Endothelial cell of umbilical vein (primary cell): ENCODE results near the gene ZNF319. TPM values are rescaled to one million over a fixed set of nuclear protein-coding genes. Genes with fewer than 3 reads are reported as not detected.

Experiments used
- BruUV-seq: library from RNA; stranded (reverse); fragments of 400-500 nt; replicated peaks from 2 replicates; lab custom pipeline; 2021; lab: Mats Ljungman, UMichigan
- CTCF ChIA-PET: fragments of 300-600, 350-600 bp; sonication (Branson Sonifier 250); formaldehyde crosslinking; loops from one replicate; lab custom pipeline; 2021; ENCODE audit warnings: antibody characterized with exemption, inconsistent platforms; lab: Charles Lee
- POLR2A ChIA-PET: fragments of 300-600, 350-600 bp; sonication (Branson Sonifier 250); formaldehyde crosslinking; loops from one replicate; lab custom pipeline; 2021; ENCODE audit warnings: antibody characterized with exemption, inconsistent platforms; lab: Charles Lee
- DNase-seq: peaks from one replicate; pipeline ENCODE4 v3.0.0-alpha.2; 2011; ENCODE audit warnings: low read depth, low spot score
- FAIRE-seq: peaks from 2 replicates; lab custom pipeline; 2011; peaks lifted over from hg19 to GRCh38; lab: Jason Lieb, UNC
- H2AFZ ChIP-seq: 2 replicates; pipeline ENCODE4 v1.6.0; 2012; ENCODE audit warnings: low read depth, low read length, control low read depth, inconsistent platforms
- H3K27ac ChIP-seq: 2 replicates; pipeline ENCODE4 v1.5.1; 2011; ENCODE audit warnings: low read depth, mild to moderate bottlenecking, control low read depth, low read length, moderate library complexity; ENCODE audit not compliant: insufficient read depth
- H3K27me3 ChIP-seq, 2 experiments: 2 replicates each; pipeline versions ENCODE4 v1.6.0 to v1.6.1; 2011; ENCODE audit warnings: low read length in 2 of 2, mixed read lengths in 1 of 2; ENCODE audit not compliant: control insufficient read depth in 2 of 2, insufficient read depth in 2 of 2
- H3K36me3 ChIP-seq, 2 experiments: 2 replicates in 1 of 2; 3 replicates in 1 of 2; pipeline ENCODE4 v1.5.1; 2011; ENCODE audit warnings: low read length in 2 of 2, mild to moderate bottlenecking in 1 of 2, moderate library complexity in 1 of 2; ENCODE audit not compliant: control insufficient read depth in 2 of 2, insufficient read depth in 2 of 2; ENCODE audit errors: extremely low read depth in 1 of 2
- H3K4me1 ChIP-seq: 3 replicates; pipeline ENCODE4 v1.5.1; 2011; ENCODE audit warnings: mild to moderate bottlenecking, low read length; ENCODE audit not compliant: control insufficient read depth, insufficient read depth; ENCODE audit errors: extremely low read depth
- H3K4me2 ChIP-seq: 2 replicates; pipeline ENCODE4 v1.6.1; 2011; ENCODE audit warnings: low read length, control low read depth, mixed read lengths; ENCODE audit not compliant: insufficient read depth
- H3K4me3 ChIP-seq, 3 experiments: fragments of 200-600 bp in 1 of 3; sonication (generic), shearing (Covaris generic) in 1 of 3; replicated peaks in 1 of 3; 2 replicates each; pipeline ENCODE4 v1.5.1; 2011 to 2016; ENCODE audit warnings: control low read depth in 3 of 3, low read length in 3 of 3, mild to moderate bottlenecking in 2 of 3, inconsistent platforms in 1 of 3, low read depth in 1 of 3, moderate library complexity in 1 of 3; ENCODE audit not compliant: insufficient read depth in 1 of 3
- H3K79me2 ChIP-seq: 2 replicates; pipeline ENCODE4 v1.6.0; 2012; ENCODE audit warnings: low read length, inconsistent platforms; ENCODE audit not compliant: control insufficient read depth, insufficient read depth
- H3K9ac ChIP-seq: replicated peaks from 2 replicates; pipeline ENCODE3; 2011; ENCODE audit warnings: low read length, control low read depth; ENCODE audit not compliant: insufficient read depth; ENCODE audit errors: extremely low read depth
- H3K9me1 ChIP-seq: replicated peaks from 3 replicates; pipeline ENCODE4 v1.6.0; 2011; ENCODE audit warnings: mild to moderate bottlenecking, low read length; ENCODE audit not compliant: control insufficient read depth, insufficient read depth; ENCODE audit errors: extremely low read depth
- H3K9me3 ChIP-seq: replicated peaks from 2 replicates; pipeline ENCODE4 v1.5.1; 2012; ENCODE audit warnings: low read length, inconsistent platforms; ENCODE audit not compliant: control insufficient read depth, insufficient read depth
- H4K20me1 ChIP-seq: replicated peaks from 2 replicates; pipeline ENCODE3; 2011; ENCODE audit warnings: mild to moderate bottlenecking, low read length; ENCODE audit not compliant: control insufficient read depth, insufficient read depth; ENCODE audit errors: extremely low read depth
- EZH2 ChIP-seq: IDR thresholded peaks from 2 replicates; pipeline ENCODE4 v1.6.1; 2012; ENCODE audit warnings: borderline replicate concordance, low read depth, mild to moderate bottlenecking, moderate library complexity, low read length, inconsistent platforms; ENCODE audit not compliant: severe bottlenecking
- FOS ChIP-seq: IDR thresholded peaks from 2 replicates; pipeline ENCODE4 v1.6.1; 2011; ENCODE audit warnings: mild to moderate bottlenecking, low read length, moderate library complexity, borderline replicate concordance; ENCODE audit not compliant: insufficient read depth
- GATA2 ChIP-seq: IDR thresholded peaks from 2 replicates; pipeline ENCODE4 v1.7.0; 2011; ENCODE audit warnings: low read depth, mild to moderate bottlenecking, moderate library complexity, mixed read lengths, low read length; ENCODE audit not compliant: insufficient read length, insufficient read depth
- JUN ChIP-seq: IDR thresholded peaks from 2 replicates; pipeline ENCODE4 v1.6.1; 2011; ENCODE audit warnings: borderline replicate concordance, low read depth; ENCODE audit not compliant: insufficient read length, insufficient read depth
- MAX ChIP-seq: IDR thresholded peaks from 2 replicates; pipeline ENCODE4 v1.6.1; 2011; ENCODE audit not compliant: insufficient read depth, insufficient read length
- MYC ChIP-seq: IDR thresholded peaks from one replicate; pipeline ENCODE4 v1.6.1; 2011; ENCODE audit warnings: mild to moderate bottlenecking, low read depth, low read length
- POLR2A ChIP-seq: IDR thresholded peaks from 2 replicates; pipeline ENCODE4 v1.6.1; 2012; ENCODE audit warnings: low read depth, mild to moderate bottlenecking, control low read depth, low read length
- POLR2AphosphoS5 ChIP-seq: IDR thresholded peaks from 2 replicates; pipeline ENCODE4 v1.6.1; 2012; ENCODE audit warnings: low read depth, mild to moderate bottlenecking, control low read depth, low read length, moderate library complexity; ENCODE audit not compliant: insufficient read depth
- dilution Hi-C: fragments of 300-500 bp; cut with MboI; formaldehyde crosslinking; loops from one replicate; pipeline ENCODE4 v1.15.0; 2019; ENCODE audit warnings: low sequenced_read_pairs; ENCODE audit not compliant: extremely low pct_ligation_motif_present
- intact Hi-C: fragments of 100-400 bp; cut with micrococcal nuclease; formaldehyde crosslinking; loops from one replicate; pipeline ENCODE4 v1.10.0; 2022
- polyA plus RNA-seq, 4 experiments: library from polyadenylated mRNA; depleted of rRNA in 3 of 4; stranded (reverse) in 3 of 4; unstranded in 1 of 4; fragments of >200 nt; gene quantifications; 2 replicates each; pipeline versions ENCODE4 v1.2.1 to v1.2.3, GENCODE V29; 2011 to 2012; ENCODE audit warnings: missing spikeins in 1 of 4
- total RNA-seq: library from RNA; stranded (reverse); gene quantifications from 2 replicates; pipeline ENCODE4 v1.2.3, GENCODE V29; 2021
- TF ChIP-seq, protein P1 (sequence below), 2 donors: IDR thresholded peaks; 1 replicate in 1 of 2; 2 replicates in 1 of 2; pipeline ENCODE4 v1.5.1; 2011; ENCODE audit warnings: low read length in 2 of 2, mild to moderate bottlenecking in 2 of 2, moderate library complexity in 2 of 2, control low read depth in 1 of 2, inconsistent platforms in 1 of 2, low read depth in 1 of 2; ENCODE audit not compliant: insufficient read depth in 1 of 2; ENCODE audit errors: extremely low read depth in 1 of 2

The ZNF319 gene
- total and polyA plus RNA-seq, 2 donors (not counting 3 experiments of a cell fraction or from before 2014, with no cell fraction given) = 5.4 to 9.9 TPM

DNA sequence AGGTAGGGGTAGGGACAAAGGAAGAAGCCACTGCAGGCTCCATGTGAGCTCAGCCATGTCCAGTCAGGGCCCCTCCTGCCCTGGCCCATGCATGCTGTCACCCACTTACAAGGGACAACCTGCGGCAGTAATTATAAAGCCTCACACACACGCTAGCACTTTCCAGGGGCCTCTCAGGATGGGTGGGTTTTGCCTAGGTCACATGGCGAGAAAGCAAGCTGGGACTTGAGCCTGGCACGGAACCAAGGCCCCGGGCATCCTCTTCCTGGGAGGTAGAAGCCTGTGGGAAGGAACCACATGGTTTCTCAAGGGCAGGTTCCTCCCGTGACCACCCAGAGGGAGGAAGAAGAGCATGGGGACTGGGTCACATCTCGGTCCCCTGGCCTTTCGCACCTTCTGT lies 7.0 kb downstream of the ZNF319 start:
- H3K9ac ChIP-seq = no peak overlapping the region
- no peak for DNase-seq
- intact Hi-C loops = no loop called here
- H3K4me2 ChIP-seq = no peak overlapping the region
- no TSS peak for BruUV-seq
- no peak overlapping the region for H2AFZ ChIP-seq
- FAIRE-seq = no peak
- POLR2A ChIA-PET = no interaction called here
- no peaks in the 10 kb centered on the region for H3K79me2 ChIP-seq
- no peak overlapping the region for H3K27ac ChIP-seq
- H3K36me3 ChIP-seq = peaks cover 0 to 16% of the 10 kb centered on the region in 2 experiments
- no peak for TF ChIP-seq POLR2A
- TF ChIP-seq, protein P1, sequence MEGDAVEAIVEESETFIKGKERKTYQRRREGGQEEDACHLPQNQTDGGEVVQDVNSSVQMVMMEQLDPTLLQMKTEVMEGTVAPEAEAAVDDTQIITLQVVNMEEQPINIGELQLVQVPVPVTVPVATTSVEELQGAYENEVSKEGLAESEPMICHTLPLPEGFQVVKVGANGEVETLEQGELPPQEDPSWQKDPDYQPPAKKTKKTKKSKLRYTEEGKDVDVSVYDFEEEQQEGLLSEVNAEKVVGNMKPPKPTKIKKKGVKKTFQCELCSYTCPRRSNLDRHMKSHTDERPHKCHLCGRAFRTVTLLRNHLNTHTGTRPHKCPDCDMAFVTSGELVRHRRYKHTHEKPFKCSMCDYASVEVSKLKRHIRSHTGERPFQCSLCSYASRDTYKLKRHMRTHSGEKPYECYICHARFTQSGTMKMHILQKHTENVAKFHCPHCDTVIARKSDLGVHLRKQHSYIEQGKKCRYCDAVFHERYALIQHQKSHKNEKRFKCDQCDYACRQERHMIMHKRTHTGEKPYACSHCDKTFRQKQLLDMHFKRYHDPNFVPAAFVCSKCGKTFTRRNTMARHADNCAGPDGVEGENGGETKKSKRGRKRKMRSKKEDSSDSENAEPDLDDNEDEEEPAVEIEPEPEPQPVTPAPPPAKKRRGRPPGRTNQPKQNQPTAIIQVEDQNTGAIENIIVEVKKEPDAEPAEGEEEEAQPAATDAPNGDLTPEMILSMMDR (IDR thresholded peaks at IDR 0.05; ENCODE audit: extremely low read depth in 1 of 2, insufficient read depth in 1 of 2, low read depth in 1 of 2, low read length in 2 of 2) = no peak
- no peak for TF ChIP-seq POLR2AphosphoS5
- TF ChIP-seq FOS = no peak
- no peak for TF ChIP-seq MYC
- TF ChIP-seq EZH2 = no peak
- no peak for TF ChIP-seq JUN
- no peak for TF ChIP-seq MAX
- no peak for TF ChIP-seq GATA2
- H3K9me1 ChIP-seq = no peaks in the 10 kb centered on the region
- H3K4me3 ChIP-seq = no peak overlapping the region
- no peaks in the 10 kb centered on the region for H3K27me3 ChIP-seq
- CTCF ChIA-PET = no interaction called here
- no peaks in the 10 kb centered on the region for H3K9me3 ChIP-seq
- H3K4me1 ChIP-seq = peaks cover 6% of the 10 kb centered on the region
- H4K20me1 ChIP-seq = no peaks in the 10 kb centered on the region
- dilution Hi-C loops = no loop called here
